Tibial nerve (tissue), 4 donors: Measurements from ENCODE around the gene CHN1. TPM values are rescaled to one million over a fixed set of nuclear protein-coding genes. Genes with fewer than 3 reads are reported as not detected.

Source experiments
- DNase-seq, 2 donors: peaks; one replicate each; pipeline ENCODE4 v3.0.0-alpha.2; 2019; ENCODE audit warnings: low spot score in 2 of 2
- H3K27ac ChIP-seq, 4 donors: fragments of 200-600 bp; sonication (generic) in 3 of 4; one replicate each; pipeline ENCODE4 v1.5.1; 2017 to 2019; ENCODE audit warnings: mild to moderate bottlenecking in 1 of 4
- H3K27me3 ChIP-seq, 2 donors: fragments of 200-600 bp; sonication (generic) in 1 of 2; one replicate each; pipeline versions ENCODE4 v1.5.1 to v1.6.0; 2017 to 2019
- H3K36me3 ChIP-seq, 3 donors: fragments of 200-600 bp; sonication (generic); one replicate each; pipeline ENCODE4 v1.5.1; 2018 to 2019
- H3K4me1 ChIP-seq, 4 donors: fragments of 200-600 bp; sonication (generic) in 3 of 4; one replicate each; pipeline ENCODE4 v1.5.1; 2017 to 2019
- H3K4me3 ChIP-seq, 4 donors: fragments of 200-600 bp; sonication (generic) in 3 of 4; one replicate each; pipeline ENCODE4 v1.5.1; 2017 to 2019; ENCODE audit warnings: mild to moderate bottlenecking in 1 of 4, moderate library complexity in 1 of 4
- H3K9me3 ChIP-seq, 4 donors: fragments of 200-600 bp; sonication (generic) in 3 of 4; one replicate each; pipeline ENCODE4 v1.5.1; 2017 to 2019
- CTCF ChIP-seq, 5 experiments: fragments of 200-600 bp in 3 of 5; fragments of 450-650 bp in 2 of 5; sonication (generic) in 3 of 5; IDR thresholded peaks; one replicate each; pipeline ENCODE4 v1.5.1; 2016 to 2019; ENCODE audit warnings: antibody characterized with exemption in 5 of 5, mild to moderate bottlenecking in 3 of 5, moderate library complexity in 2 of 5
- EP300 ChIP-seq, 2 donors: sonication (generic); formaldehyde crosslinking; IDR thresholded peaks; one replicate each; pipeline ENCODE4 v1.6.1; 2017; ENCODE audit warnings: antibody characterized with exemption in 2 of 2, mild to moderate bottlenecking in 1 of 2
- POLR2A ChIP-seq, 2 donors: fragments of 450-650 bp; IDR thresholded peaks; one replicate each; pipeline ENCODE4 v1.6.1; 2017; ENCODE audit warnings: antibody characterized with exemption in 2 of 2, mild to moderate bottlenecking in 2 of 2, moderate library complexity in 2 of 2
- WGBS, 2 donors: methylation state at CpG; one replicate each; pipeline ENCODE4 v1.1.5; 2018; 5-methylcytosine and 5-hydroxymethylcytosine counted together
- total RNA-seq, 4 donors: library from RNA; depleted of rRNA; stranded (reverse); fragments of >200 nt; gene quantifications; one replicate each; pipeline ENCODE4 v1.1.0, GENCODE V29; 2016

The CHN1 gene
- total RNA-seq, 4 donors from 2014 or later = 17.3 to 27.2 (median 23.8) TPM

GRCh38 chr2:174762464-174762863 is 242.7 kb downstream of the CHN1 start:
- TF ChIP-seq EP300 (IDR thresholded peaks at IDR 0.05) (no peak), POLR2A (IDR thresholded peaks at IDR 0.05) (no peak), CTCF (IDR thresholded peaks at IDR 0.05) (no peak)
- WGBS, 2 donors = 41 to 49% methylated on average over 5 of the region's 5 CpGs
- no peak overlapping the region for H3K27ac ChIP-seq
- no peaks in the 10 kb centered on the region for H3K27me3 ChIP-seq
- H3K9me3 ChIP-seq = no peaks in the 10 kb centered on the region
- no peak for DNase-seq
- H3K4me1 ChIP-seq = peaks cover 0 to 8% (median 2%) of the 10 kb centered on the region in 4 donors
- H3K36me3 ChIP-seq = no peaks in the 10 kb centered on the region
- H3K4me3 ChIP-seq = no peak overlapping the region

- Histone ChIP-seq H3K9me3 (no peaks in the 10 kb centered on the region), H3K27ac (no peak overlapping the region), H3K27me3 (no peaks in the 10 kb centered on the region), H3K36me3 (no peaks in the 10 kb centered on the region), H3K4me3 (no peak overlapping the region), H3K4me1 (peaks cover 0 to 8% (median 2%) of the 10 kb centered on the region in 4 donors)
- TF ChIP-seq CTCF (IDR thresholded peaks at IDR 0.05) (no peak), POLR2A (IDR thresholded peaks at IDR 0.05) (no peak), EP300 (IDR thresholded peaks at IDR 0.05) (no peak)
- DNase-seq = no peak
These were observed 243.3 kb downstream of the CHN1 start for GRCh38 chr2:174761837-174762236.

- 82 to 85% methylated on average over 5 of the region's 5 CpGs for WGBS, 2 donors
- TF ChIP-seq CTCF (IDR thresholded peaks at IDR 0.05) (no peak), POLR2A (IDR thresholded peaks at IDR 0.05) (no peak), EP300 (IDR thresholded peaks at IDR 0.05) (no peak)
- Histone ChIP-seq H3K4me1 (peaks cover 0 to 8% (median 2%) of the 10 kb centered on the region in 4 donors), H3K27ac (no peak overlapping the region), H3K9me3 (no peaks in the 10 kb centered on the region), H3K27me3 (no peaks in the 10 kb centered on the region), H3K4me3 (no peak overlapping the region), H3K36me3 (no peaks in the 10 kb centered on the region)
- DNase-seq = no peak
These were observed 244.2 kb downstream of the CHN1 start for GRCh38 chr2:174760845-174761473.

GRCh38 chr2:174759381-174760065 is 245.7 kb downstream of the CHN1 start:
- 81 to 83% methylated on average over 11 of the region's 11 CpGs for WGBS, 2 donors
- no peaks in the 10 kb centered on the region for H3K36me3 ChIP-seq
- TF ChIP-seq CTCF (IDR thresholded peaks at IDR 0.05) (no peak), EP300 (IDR thresholded peaks at IDR 0.05) (no peak), POLR2A (IDR thresholded peaks at IDR 0.05) (no peak)
- no peak overlapping the region for H3K4me3 ChIP-seq
- DNase-seq = no peak
- H3K4me1 ChIP-seq = peaks cover 0 to 5% (median 2%) of the 10 kb centered on the region in 4 donors
- H3K27me3 ChIP-seq = no peaks in the 10 kb centered on the region
- H3K9me3 ChIP-seq = no peaks in the 10 kb centered on the region
- H3K27ac ChIP-seq = no peak overlapping the region

- no peak for TF ChIP-seq EP300 (IDR thresholded peaks at IDR 0.05)
- TF ChIP-seq CTCF (IDR thresholded peaks at IDR 0.05) = no peak
- no peak for TF ChIP-seq POLR2A (IDR thresholded peaks at IDR 0.05)
- H3K4me1 ChIP-seq = no peaks in the 10 kb centered on the region
- no peaks in the 10 kb centered on the region for H3K9me3 ChIP-seq
- H3K4me3 ChIP-seq = no peak overlapping the region
- 74 to 75% methylated on average over 10 of the region's 10 CpGs for WGBS, 2 donors
- no peaks in the 10 kb centered on the region for H3K27me3 ChIP-seq
- no peak for DNase-seq
- no peak overlapping the region for H3K27ac ChIP-seq
- H3K36me3 ChIP-seq = no peaks in the 10 kb centered on the region
These were observed 248.4 kb downstream of the CHN1 start for GRCh38 chr2:174756743-174757142.
